Measurements from ENCODE around the gene ZNF320. TPM values are rescaled to one million over a fixed set of nuclear protein-coding genes. Genes with fewer than 3 reads are reported as not detected.
"Not testable (repeated sequence)": the region's sequence is repeated elsewhere in the genome, so short reads cannot be mapped to it uniquely, and the experiment has no call there.

Gene ZNF320
- total RNA-seq, 3 donors from 2014 or later, result 9.7 to 31.9 (median 16.8) TPM

GRCh38 chr19:52943134-52943883 is 45.9 kb upstream of the ZNF320 start:
- Histone ChIP-seq H3K4me1 (ENCODE audit: low read depth) (peaks cover 5% of the 10 kb centered on the region), H3K9me3 (peaks cover 34% of the 10 kb centered on the region), H3K36me3 (ENCODE audit: low read depth) (no peaks in the 10 kb centered on the region), H3K4me3 (no peak overlapping the region)
- no peak for DNase-seq
- intact Hi-C loops (cut with DNase I, micrococcal nuclease), result no loop called here
- TF ChIP-seq CTCF (IDR thresholded peaks at IDR 0.05), result no peak
- no peak for ATAC-seq

GRCh38 chr19:52942386-52943133 is 45.1 kb upstream of the ZNF320 start:
- ATAC-seq, result peak; percentile 99
- H3K36me3 ChIP-seq (ENCODE audit: low read depth), result no peaks in the 10 kb centered on the region
- TF ChIP-seq CTCF (IDR thresholded peaks at IDR 0.05), result no peak
- intact Hi-C loops (cut with DNase I, micrococcal nuclease), result no loop called here
- H3K9me3 ChIP-seq, result peaks cover 26% of the 10 kb centered on the region
- DNase-seq, result peak; percentile 97 to 99 (median 97)
- peaks cover 12% of the 10 kb centered on the region for H3K4me1 ChIP-seq (ENCODE audit: low read depth)
- peak overlapping the region; percentile 70 for H3K4me3 ChIP-seq

- peaks cover 20% of the 10 kb centered on the region for H3K9me3 ChIP-seq
- peak overlapping the region; percentile 70 for H3K4me3 ChIP-seq
- DNase-seq (peak; percentile 58 to 69 (median 61)), ATAC-seq (peak; percentile 53)
- H3K36me3 ChIP-seq (ENCODE audit: low read depth), result no peaks in the 10 kb centered on the region
- peaks cover 17% of the 10 kb centered on the region for H3K4me1 ChIP-seq (ENCODE audit: low read depth)
- no peak for TF ChIP-seq CTCF (IDR thresholded peaks at IDR 0.05)
- intact Hi-C loops (cut with DNase I, micrococcal nuclease), result no loop called here
Measured at GRCh38 chr19:52941941-52942385, 44.5 kb upstream of the ZNF320 start.

GRCh38 chr19:52941523-52941922 is 44.1 kb upstream of the ZNF320 start:
- H3K36me3 ChIP-seq (ENCODE audit: low read depth); ATAC-seq; intact Hi-C loops (cut with DNase I, micrococcal nuclease); DNase-seq: not testable (repeated sequence)
- Histone ChIP-seq H3K4me1 (ENCODE audit: low read depth) (peaks cover 17% of the 10 kb centered on the region), H3K4me3 (peak overlapping the region; percentile 70), H3K9me3 (peaks cover 16% of the 10 kb centered on the region)

GRCh38 chr19:52940905-52941304 is 43.5 kb upstream of the ZNF320 start:
- not testable (repeated sequence) for H3K4me3 ChIP-seq

GRCh38 chr19:52938761-52939160 is 41.3 kb upstream of the ZNF320 start:
- Histone ChIP-seq H3K9me3 (no peaks in the 10 kb centered on the region), H3K4me3 (no peak overlapping the region), H3K4me1 (ENCODE audit: low read depth) (peaks cover 26% of the 10 kb centered on the region), H3K36me3 (ENCODE audit: low read depth) (no peaks in the 10 kb centered on the region)
- TF ChIP-seq CTCF (IDR thresholded peaks at IDR 0.05), result no peak
- intact Hi-C loops (cut with DNase I, micrococcal nuclease), result no loop called here
- no peak for DNase-seq
- no peak for ATAC-seq

More at GRCh38 chr19:52940905-52941304, 43.5 kb upstream of the ZNF320 start:
- H3K9me3 ChIP-seq; H3K36me3 ChIP-seq (ENCODE audit: low read depth); intact Hi-C loops (cut with DNase I, micrococcal nuclease); DNase-seq; ATAC-seq: not testable (repeated sequence)
- peaks cover 17% of the 10 kb centered on the region for H3K4me1 ChIP-seq (ENCODE audit: low read depth)
